ENCODE measurements around the gene GPR75.

Gene GPR75

DNA sequence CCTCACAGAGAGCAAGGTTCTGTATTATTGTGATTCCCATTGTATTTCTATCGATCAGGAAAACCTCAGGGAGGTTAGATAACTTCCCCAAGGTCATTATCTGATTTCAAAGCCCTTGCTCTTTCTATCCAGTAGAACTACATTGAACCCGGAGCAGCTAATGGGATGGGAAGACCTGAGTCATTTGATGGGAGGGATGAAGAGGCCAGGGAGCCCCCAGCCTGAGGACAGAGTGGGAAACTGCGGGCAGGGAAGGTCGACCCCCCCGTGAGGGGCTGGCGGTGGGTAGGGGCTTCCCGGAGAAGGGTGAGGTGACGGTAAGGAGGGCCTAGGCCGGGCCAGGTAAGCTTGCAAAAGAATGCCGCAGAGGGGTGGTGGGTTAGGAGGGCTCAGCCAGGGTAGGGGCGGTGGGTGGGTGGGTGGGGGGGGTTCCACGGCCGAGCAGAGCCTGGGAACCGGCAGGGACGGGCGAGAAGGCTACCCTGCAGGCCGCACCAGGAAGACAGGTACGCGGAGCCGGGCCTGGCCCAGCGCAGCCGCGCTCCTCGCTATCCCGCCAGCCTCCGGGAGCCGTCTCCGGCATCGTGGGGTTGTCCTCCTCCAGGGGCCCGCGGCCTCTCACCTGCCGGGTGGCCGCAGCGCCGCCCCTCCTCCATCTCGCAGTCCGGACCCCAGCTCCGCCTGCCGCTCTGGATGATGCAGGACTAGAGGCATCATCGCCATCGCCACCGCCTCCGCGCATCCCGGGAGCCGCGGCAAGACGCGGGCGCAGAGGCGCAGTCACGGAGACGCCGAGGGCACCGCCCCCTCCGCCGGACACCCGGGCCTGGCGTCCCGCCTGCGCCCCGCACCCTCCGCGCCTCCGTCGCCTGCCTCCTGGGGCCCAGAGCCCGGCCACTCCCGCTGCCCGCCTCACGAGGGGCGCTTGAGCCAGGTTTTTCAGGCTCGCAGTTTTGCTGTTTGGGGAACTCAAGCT lies at the start of gene GPR75:
Gene GPR75 (minus strand): TSS at position 762 of the 976 bp plus-strand sequence. CDS start 5,211 bp downstream, outside the sequence.
- DNase-seq (ENCODE audit: low read depth) = peak; percentile 17
- peak within 1 kb of the TSS; percentile 46 for H3K4me3 ChIP-seq (replicated peaks; ENCODE audit: low read depth, low read length)
- TF ChIP-seq, protein P1, sequence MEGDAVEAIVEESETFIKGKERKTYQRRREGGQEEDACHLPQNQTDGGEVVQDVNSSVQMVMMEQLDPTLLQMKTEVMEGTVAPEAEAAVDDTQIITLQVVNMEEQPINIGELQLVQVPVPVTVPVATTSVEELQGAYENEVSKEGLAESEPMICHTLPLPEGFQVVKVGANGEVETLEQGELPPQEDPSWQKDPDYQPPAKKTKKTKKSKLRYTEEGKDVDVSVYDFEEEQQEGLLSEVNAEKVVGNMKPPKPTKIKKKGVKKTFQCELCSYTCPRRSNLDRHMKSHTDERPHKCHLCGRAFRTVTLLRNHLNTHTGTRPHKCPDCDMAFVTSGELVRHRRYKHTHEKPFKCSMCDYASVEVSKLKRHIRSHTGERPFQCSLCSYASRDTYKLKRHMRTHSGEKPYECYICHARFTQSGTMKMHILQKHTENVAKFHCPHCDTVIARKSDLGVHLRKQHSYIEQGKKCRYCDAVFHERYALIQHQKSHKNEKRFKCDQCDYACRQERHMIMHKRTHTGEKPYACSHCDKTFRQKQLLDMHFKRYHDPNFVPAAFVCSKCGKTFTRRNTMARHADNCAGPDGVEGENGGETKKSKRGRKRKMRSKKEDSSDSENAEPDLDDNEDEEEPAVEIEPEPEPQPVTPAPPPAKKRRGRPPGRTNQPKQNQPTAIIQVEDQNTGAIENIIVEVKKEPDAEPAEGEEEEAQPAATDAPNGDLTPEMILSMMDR (IDR thresholded peaks at IDR 0.05; ENCODE audit: low read length, missing control alignments) = no peak

DNA sequence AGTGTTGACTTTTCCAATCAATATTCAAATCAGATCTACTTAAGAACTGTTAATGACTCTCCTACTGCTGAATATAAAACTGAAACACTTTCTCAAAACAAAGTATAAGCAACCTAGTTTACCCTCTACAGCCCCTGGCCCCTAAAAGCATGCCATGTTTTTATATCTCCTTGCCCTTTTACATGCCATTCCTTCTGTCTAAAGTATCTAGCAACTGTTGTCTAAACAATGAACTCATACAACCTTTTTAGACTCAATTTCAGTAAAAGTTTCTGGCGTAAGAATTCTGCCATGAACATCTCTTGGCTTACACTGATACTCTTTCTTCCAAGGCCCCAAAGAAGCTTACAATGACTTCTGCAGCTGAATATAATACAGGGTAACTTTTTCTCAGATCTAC lies 47.8 kb upstream of the GPR75 start:
- TF ChIP-seq, protein P1 (IDR thresholded peaks at IDR 0.05; ENCODE audit: low read length, missing control alignments) = no peak
- no peak for DNase-seq (ENCODE audit: low read depth)
- H3K4me3 ChIP-seq (replicated peaks; ENCODE audit: low read depth, low read length) = no peak overlapping the region

DNA sequence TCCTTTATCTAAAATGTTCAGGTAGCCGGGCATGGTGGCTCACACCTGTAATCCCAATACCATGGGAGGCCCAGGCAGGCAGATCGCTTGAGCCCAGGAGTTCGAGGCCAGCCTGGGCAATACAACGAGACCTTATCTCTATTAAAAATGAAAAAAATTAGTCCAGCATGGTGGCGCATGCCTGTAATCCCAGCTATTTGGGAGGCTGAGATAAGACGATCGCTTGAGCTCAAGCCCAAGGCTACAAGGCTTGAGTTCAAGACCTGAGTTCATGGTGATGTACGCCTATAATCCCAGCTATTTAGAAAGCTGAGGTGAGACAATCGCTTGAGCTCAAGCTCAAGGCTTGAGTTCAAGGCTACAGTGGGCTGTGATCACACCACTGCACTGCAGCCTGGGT lies 45.6 kb upstream of the GPR75 start:
- DNase-seq (ENCODE audit: low read depth) = no peak
- H3K4me3 ChIP-seq (replicated peaks; ENCODE audit: low read depth, low read length) = no peak overlapping the region
- TF ChIP-seq, protein P1 (IDR thresholded peaks at IDR 0.05; ENCODE audit: low read length, missing control alignments) = no peak

DNA sequence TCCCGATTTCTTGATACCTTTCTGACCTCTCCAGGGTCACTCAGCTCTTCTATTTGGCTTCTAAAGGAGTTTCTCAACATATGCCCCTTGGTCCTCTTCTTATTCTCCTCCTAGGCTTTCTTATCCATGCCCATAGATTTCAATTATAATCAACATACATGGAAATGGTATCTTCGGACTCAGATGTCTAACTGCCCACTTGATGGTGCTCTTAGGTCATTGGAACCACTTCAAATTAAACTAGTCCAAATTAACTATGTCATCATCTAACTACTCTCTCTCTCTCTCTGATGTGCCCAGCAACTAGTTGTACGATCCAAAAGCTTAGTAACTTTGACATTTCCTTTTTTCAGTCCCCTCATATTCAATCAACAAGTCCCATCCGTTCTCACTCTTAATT lies 43.2 kb upstream of the GPR75 start:
- DNase-seq (ENCODE audit: low read depth) = no peak
- no peak overlapping the region for H3K4me3 ChIP-seq (replicated peaks; ENCODE audit: low read depth, low read length)
- TF ChIP-seq, protein P1 (IDR thresholded peaks at IDR 0.05; ENCODE audit: low read length, missing control alignments) = no peak

DNA sequence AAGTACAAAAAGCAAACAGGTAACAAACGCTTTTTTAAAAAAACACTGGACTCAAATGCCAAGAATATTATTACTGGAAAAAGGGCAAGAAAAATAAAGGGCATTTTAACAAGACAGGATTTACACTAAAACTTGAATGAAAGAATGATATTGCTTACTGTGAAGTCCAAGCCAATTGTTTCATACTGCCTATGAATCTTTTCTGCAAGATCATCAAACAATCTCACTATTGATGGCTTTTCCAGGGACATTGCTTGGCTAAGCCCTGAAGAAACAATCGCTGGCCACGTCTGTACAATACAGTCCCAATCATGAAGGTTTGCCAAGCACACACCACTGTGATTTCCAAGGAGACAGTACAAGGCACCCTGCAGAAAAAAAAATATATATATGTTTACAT lies 41.4 kb upstream of the GPR75 start:
- TF ChIP-seq, protein P1 (IDR thresholded peaks at IDR 0.05; ENCODE audit: low read length, missing control alignments) = no peak
- H3K4me3 ChIP-seq (replicated peaks; ENCODE audit: low read depth, low read length) = no peak overlapping the region
- no peak for DNase-seq (ENCODE audit: low read depth)

DNA sequence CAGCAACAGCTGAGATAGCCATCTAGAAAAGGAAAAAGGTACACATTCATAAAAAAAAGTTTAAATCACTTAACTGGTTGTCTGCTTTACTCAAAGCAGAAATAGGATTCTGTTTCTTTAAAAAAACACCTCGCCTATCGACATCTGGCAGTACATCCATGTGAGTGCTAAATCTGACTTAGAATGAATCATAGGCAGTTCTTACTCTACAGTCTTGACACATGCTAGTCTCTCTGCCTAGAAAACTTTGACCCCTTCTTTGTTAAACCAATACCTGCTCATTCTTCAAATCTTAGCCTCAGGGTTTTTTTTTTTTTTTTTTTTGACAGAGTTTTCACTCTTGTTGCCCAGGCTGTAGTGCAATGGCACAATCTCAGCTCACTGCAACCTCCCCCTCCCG lies 37.1 kb upstream of the GPR75 start:
- peak; percentile 58 for DNase-seq (ENCODE audit: low read depth)
- TF ChIP-seq, protein P1 (IDR thresholded peaks at IDR 0.05; ENCODE audit: low read length, missing control alignments) = no peak
- H3K4me3 ChIP-seq (replicated peaks; ENCODE audit: low read depth, low read length) = no peak overlapping the region
